Measurements from ENCODE around the gene KRTAP4-16.
"Not testable (repeated sequence)": the region's sequence is repeated elsewhere in the genome, so short reads cannot be mapped to it uniquely, and the experiment has no call there.

Gene KRTAP4-16

DNA sequence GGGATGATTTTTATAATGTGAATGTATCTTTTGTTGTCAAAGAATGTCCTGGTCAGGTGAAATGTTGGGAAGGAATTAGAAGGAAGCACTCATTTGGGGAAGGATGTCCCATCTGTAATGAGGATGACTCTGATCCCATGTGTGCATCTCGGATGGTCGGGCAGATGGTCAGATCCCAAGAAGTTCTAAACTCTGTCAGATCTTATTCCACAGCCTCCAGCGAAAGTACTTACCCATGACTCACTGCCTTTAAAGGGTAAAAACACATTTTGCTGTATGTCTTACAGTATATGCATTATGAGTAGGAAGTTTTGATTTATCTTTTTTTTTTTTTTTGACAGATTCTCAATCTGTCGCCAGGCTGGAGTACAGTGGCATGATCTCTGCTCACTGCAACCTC lies 16.7 kb upstream of the KRTAP4-16 start:
- DNase-seq: no peak

DNA sequence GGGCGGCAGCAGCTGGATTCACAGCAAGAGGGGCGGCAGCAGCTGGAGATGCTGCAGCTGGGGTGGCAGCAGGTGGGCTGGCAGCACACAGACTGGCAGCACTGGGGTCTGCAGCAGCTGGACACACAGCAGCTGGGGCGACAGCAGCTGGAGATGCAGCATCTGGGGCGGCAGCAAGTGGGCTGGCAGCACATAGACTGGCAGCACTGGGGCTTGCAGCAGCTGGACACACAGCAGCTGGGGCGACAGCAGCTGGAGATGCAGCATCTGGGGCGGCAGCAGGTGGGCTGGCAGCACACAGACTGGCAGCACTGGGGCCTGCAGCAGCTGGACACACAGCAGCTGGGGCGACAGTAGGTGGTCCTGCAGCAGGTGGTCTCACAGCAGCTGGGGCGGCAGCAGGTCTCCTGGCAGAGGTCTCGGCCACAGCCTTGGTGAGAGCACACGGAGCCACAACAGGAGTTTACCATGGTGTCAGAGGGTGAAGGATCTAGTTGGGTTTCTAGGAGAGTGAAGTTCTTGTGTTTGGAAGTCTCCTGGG lies 15.9 kb upstream of the KRTAP4-16 start, which contains the start of gene KRTAP4-11:
KRTAP4-11 (minus strand) TSS at position 528 of the 541 bp plus-strand sequence; CDS start at position 470, 58 bp downstream.
- DNase-seq: not testable (repeated sequence)

DNA sequence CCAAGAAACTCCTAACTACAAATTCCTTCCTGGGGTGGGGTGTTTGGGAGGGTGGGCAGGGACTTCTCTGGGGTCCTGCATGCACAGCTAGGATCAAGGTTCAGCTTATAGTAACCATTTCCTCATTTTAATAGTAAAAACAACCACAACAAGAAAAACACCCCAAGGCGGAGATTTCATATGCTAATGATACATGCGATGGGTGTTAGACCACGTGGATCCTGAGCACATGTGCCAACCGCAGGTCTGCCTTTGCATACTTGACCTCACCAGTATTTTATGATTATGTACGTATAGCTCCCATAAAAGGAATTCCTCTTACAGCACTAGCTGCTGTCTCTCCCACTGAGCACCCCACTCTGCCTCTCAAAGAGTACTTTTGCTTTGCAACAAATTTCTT lies 14.3 kb upstream of the KRTAP4-16 start:
- no peak for DNase-seq

DNA sequence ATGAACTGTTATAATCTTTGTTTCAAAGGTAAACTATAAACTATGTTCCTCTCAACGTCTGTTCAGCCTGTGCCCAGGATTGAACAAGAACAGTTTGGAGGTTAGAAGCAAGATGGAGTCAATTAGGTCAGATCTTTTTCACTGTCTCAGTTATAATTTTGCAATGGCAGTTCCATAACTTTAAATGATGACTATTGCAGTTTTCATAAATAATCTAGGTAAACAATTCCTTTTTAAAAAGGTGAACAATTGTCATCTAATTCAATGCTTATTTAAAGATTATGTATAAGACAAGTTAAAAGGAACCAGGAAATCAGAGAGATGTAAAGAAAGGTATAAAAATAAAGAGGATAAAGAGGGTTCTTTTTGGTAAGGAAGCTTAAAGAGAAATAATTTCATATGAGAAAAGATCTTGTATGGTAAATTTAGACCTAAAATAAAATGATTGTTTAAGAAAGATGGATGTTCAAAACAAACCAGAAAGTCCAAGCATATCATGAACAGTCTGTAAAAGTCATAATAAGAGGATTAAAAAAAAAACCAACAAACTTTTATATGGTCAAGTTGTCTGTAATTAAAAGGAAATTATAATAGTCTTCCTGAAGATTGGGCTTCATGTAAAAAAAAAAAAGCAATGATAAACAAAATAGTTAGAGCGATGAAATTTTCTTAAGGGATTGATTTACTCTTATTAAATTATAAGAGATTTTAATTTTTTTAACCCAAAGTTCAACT lies 9.3 kb upstream of the KRTAP4-16 start:
- DNase-seq: no peak

DNA sequence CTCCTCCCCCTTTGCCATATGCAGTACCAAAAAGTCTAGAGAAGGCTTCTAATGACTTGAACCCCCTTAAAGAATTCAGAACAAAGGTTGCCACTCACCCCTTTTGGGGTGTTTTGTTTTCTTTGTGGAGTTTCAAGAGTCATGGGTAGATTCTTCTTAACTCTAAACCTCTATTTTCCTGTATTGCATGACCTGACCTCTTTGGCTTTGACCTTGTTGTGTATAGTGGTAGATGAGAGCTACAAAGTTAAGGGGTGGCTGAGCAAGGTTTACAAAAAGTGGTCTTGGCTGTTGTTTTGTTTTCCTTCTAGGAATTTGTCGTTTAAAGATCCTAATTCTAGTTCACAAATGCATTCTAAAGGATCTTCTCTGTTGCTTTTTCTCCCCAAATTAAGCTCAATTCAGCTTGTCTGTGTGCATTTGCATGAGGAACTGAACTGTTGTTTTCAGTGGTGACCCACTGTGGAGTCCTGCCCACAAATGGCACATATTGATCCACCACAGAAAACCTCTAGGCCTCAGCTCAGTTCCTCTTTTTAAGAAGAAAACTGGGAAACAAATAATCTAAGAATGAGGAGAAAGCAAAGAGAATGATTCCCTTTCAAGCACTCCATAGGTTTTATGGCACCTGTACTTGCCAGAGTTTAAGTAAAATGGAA lies 6.8 kb upstream of the KRTAP4-16 start:
- not testable (repeated sequence) for DNase-seq

DNA sequence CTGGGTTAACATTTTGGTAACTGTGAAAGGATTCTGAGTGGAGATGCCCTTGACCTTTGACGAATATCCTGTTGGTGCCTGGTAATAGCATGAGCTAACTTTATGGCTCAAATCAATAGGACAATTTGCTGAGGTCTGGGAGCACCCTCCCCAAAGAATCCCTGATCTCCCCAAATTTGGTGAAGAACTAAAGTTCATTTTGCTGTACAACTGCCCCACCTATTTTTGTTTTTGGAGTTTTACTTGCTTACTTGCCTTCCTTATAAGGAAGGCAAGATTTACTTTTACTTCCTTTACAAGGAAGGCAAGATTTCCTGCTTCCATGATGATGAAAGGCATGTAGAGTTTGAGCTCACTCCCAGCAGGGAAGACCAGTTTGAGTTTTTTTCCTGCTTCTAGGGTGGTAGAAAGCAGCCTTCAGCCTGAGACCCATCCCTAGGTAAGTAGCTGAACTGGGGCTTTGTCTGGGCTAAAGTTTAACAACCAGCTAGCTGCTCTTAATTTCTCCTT lies 6.0 kb upstream of the KRTAP4-16 start:
- no peak for DNase-seq

DNA sequence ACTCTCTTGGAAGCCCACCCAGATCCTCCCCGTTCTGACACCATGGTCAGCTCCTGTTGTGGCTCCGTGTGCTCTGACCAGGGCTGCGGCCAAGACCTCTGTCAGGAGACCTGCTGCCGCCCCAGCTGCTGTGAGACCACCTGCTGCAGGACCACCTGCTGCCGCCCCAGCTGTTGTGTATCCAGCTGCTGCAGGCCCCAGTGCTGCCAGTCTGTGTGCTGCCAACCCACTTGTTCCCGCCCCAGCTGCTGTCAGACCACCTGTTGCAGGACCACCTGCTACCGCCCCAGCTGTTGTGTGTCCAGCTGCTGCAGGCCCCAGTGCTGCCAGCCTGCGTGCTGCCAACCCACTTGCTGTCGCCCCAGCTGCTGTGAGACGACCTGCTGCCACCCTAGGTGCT lies 3.3 kb upstream of the KRTAP4-16 start, which contains the start of gene KRTAP4-9:
KRTAP4-9 (plus strand) TSS at position 43 of the 400 bp plus-strand sequence; CDS start at position 43, 0 bp downstream.
- DNase-seq: not testable (repeated sequence)

DNA sequence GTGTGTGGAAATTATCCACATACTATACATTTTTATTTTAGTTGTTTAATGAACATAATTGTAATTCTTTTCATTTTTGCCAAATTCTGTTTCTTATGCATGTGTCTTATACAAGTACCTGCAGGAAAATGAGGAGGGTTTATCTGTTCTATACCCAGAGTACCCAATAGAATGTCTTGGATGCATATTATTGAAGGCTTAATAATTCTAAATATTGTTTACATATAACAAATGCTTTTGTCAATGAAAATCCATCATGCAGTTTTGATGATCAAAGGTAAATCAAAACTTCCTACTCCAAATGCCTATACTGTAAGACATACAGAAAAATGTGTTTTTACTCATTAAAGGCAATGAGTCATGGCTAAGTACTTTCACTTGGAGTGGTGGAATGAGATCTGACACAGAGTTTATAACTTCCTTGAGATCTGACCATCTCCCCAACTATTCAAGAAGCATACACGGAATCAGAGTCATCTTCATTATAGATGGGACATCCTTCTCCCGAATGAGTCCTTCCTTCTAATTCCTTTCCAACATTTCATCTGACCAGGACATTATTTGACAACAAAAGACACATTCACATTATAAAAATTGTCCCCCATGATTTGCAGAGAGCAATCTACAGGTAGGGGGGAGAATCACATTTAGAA lies 2.5 kb upstream of the KRTAP4-16 start:
- not testable (repeated sequence) for DNase-seq

DNA sequence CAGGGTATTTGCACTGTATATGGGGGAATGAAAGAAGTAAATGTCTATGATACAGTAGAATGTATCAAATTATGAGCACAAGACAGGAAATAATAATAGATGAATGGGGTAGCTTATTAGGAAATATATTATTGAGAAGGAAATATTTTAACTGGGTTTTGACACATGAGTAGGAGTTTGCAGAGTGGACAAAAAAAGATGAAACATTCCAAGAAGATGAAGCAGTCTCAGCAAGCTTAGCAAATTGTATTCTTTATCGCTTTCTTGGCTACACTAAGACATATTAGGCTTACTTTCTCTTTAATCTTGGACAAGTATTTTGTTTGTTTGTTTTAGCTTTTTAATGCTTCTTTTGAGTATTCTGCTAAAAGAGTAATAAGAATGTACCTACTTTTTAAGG lies 1.9 kb upstream of the KRTAP4-16 start:
- DNase-seq: no peak

DNA sequence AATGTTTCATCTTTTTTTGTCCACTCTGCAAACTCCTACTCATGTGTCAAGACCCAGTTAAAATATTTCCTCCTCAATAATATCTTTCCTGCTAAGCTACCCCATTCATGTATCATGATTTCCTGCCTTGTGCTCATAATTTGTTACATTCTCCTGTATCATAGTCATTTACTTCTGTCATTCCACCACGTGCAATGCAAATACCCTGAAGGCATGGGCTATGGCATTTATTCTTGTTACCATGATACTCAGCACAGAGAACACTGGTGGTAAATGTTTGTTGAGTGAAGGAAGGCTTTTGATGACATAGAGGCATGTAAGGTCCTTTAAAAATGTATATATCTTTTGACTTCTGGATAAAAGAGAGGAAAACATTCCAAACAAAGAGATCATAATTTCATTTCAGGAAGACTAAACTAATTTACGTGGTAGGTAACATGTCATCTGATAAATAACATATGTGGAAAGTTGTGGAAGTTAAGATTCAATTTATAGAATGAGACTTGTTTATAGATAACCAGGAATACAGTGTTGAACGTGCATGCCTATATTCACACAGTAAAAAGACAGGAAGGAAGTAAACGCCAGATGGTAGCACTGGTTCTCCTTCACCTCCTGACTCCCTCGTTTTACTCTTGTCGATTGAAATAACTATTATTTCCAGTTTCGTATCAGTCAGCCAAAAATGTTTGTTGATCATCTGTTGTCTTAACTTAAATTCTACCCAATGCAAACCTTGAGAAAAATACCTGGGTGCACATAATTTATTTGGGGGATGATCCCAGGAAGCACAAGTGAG lies 2.1 kb downstream of the KRTAP4-16 start:
- not testable (repeated sequence) for DNase-seq

DNA sequence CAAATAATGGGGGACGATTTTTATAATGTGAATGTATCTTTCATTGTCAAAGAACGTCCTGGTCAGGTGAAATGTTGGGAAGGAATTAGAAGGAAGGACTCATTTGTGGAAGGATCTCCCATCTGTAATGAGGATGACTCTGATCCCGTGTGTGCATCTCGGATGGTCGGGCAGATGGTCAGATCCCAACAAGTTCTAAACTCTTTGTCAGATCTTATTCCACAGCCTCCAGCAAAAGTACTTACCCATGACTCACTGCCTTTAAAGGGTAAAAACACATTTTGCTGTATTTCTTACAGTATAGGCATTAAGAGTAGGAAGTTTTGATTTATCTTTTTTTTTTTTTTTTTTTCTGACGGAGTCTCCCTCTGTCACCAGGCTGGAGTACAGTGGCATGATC lies 3.5 kb downstream of the KRTAP4-16 start:
- DNase-seq: no peak

DNA sequence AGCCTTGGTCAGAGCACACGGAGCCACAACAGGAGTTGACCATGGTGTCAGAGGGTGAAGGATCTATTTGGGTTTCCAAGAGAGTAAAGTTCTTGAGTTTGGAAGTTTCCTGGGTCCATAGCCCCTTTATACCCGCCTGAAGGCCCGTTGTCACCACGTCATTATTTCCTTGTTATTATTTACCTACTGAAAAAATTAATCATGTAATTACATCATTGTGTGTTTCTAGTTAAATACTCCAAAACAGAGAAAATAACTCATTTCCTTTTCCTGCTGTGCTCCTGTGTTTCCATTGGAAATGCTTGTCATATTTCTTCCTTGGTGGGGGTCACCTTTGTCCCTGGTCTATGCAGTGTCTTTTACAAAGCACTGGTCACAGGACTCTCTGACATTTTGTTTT lies 4.0 kb downstream of the KRTAP4-16 start, which contains the start of gene KRTAP4-8:
KRTAP4-8 (minus strand) TSS at position 101 of the 400 bp plus-strand sequence; CDS start at position 43, 58 bp downstream.
- no peak for DNase-seq

DNA sequence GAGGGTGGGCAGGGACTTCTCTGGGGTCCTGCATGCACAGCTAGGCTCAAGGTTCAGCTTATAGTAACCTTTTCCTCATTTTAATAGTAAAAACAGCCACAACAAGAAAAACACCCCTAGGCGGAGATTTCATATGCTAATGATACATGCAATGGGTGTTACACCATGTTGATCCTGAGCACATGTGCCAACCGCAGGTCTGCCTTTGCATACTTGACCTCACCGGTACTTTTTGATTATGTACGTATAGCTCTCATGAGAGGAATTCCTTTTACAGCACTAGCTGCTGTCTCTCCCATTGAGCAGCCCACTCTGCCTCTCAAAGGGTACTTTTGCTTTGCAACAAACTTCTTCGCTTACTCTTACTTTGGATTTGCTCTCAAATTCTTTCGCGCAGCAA lies 6.0 kb downstream of the KRTAP4-16 start:
- no peak for DNase-seq

DNA sequence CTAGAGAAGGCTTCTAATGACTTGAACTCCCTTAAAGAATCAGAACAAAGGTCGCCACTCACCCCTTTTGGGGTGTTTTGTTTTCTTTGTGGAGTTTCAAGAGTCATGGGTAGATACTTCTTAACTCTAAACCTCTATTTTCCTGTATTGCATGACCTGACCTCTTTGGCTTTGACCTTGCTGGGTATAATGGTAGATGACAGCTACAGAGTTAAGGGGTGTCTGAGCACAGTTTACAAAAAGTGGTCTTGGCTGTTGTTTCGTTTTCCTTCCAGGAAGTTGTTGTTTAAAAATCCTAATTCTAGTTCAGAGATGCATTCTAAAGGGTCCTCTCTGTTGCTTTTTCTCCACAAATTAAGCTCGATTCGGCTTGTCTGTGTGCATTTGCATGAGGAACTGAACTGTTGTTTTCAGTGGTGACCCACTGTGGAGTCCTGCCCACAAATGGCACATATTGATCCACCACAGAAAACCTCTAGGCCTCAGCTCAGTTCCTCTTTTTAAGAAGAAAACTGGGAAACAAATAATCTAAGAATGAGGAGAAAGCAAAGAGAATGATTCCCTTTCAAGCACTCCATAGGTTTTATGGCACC lies 13.2 kb downstream of the KRTAP4-16 start:
- not testable (repeated sequence) for DNase-seq

DNA sequence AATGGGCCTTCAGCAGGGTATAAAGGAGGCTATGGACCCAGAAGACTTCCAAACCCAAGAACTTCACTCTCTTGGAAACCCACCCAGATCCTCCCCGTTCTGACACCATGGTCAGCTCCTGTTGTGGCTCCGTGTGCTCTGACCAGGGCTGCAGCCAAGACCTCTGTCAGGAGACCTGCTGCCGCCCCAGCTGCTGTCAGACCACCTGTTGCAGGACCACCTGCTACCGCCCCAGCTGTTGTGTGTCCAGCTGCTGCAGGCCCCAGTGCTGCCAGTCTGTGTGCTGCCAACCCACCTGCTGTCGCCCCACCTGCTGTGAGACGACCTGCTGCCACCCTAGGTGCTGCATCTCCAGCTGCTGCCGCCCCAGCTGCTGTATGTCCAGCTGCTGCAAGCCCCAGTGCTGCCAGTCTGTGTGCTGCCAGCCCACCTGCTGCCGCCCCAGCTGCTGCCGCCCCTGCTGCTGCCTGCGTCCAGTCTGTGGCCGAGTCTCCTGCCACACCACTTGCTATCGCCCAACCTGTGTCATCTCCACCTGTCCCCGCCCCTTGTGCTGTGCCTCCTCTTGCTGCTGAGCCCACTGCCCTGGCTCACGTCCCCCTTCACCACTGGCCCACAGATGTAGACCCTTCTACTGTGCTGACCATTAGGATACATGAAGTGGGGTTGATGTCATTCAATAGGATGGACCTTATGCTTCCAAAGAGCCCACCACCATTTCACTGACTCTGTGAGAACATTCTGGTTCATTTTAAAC lies 17.7 kb downstream of the KRTAP4-16 start, which contains the start of gene KRTAP4-7:
KRTAP4-7 (plus strand) TSS at position 51 of the 757 bp plus-strand sequence; CDS start at position 108, 57 bp downstream.
- DNase-seq: not testable (repeated sequence)

DNA sequence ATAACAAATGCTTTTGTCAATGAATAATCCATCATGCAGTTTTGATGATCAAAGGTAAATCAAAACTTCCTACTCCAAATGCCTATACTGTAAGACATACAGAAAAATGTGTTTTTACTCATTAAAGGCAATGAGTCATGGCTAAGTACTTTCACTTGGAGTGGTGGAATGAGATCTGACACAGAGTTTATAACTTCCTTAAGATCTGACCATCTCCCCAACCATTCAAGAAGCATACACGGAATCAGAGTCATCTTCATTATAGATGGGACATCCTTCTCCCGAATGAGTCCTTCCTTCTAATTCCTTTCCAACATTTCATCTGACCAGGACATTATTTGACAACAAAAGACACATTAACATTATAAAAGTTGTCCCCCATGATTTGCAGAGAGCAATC lies 18.6 kb downstream of the KRTAP4-16 start:
- DNase-seq: not testable (repeated sequence)

DNA sequence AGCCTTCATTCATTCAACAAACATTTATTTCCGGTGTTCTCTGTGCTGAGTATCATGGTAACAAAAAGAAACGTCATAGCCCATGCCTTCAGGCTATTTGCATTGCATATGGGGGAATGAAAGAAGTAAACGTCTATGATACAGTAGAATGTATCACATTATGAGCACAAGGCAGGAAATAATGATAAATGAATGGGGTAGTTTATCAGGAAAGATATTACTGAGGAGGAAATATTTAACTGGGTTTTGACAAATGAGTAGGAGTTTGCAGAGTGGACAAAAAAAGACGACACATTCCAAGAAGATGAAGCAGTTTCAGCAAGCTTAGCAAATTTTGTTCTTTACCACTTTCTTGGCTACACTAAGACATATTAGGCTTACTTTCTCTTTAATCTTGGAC lies 19.4 kb downstream of the KRTAP4-16 start:
- no peak for DNase-seq

DNA sequence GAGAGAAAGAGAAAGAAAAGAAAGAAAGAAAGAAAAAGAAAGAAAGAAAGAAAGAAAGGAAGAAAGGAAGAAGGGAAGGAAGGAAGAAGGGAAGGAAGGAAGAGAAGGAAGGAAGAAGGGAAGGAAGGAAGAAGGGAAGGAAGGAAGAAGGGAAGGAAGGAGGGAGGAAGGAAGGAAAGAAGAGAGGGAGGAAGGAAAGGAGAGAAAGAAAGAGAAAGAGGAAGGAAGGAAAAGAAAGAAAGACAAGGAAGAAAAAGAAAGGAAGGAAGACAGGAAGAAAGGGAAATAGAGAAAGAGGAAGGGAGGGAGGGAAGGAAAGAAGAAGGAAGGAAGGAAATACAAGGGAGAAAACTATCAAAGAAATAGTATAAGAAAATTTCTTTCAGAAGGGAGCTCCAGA lies 25.2 kb downstream of the KRTAP4-16 start:
- DNase-seq: no peak

DNA sequence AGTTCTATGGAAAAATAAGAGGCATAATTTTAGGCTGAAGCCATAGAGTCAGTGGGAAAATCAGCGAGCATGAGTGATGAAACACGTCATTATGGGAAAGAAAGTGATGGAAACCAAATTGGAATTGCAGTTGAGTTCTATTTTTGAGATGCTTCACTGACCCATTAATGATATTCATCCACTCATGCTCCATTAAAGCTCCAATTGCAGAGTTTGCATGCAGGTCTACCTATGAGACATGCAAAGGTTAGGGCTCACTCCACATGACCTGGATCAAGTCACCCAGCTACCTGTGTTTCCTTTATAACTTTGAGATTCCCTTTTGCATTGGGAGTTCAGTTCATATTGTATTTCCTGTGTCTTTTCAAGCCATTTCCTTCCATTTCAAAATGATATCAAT lies 28.3 kb downstream of the KRTAP4-16 start:
- DNase-seq: no peak

DNA sequence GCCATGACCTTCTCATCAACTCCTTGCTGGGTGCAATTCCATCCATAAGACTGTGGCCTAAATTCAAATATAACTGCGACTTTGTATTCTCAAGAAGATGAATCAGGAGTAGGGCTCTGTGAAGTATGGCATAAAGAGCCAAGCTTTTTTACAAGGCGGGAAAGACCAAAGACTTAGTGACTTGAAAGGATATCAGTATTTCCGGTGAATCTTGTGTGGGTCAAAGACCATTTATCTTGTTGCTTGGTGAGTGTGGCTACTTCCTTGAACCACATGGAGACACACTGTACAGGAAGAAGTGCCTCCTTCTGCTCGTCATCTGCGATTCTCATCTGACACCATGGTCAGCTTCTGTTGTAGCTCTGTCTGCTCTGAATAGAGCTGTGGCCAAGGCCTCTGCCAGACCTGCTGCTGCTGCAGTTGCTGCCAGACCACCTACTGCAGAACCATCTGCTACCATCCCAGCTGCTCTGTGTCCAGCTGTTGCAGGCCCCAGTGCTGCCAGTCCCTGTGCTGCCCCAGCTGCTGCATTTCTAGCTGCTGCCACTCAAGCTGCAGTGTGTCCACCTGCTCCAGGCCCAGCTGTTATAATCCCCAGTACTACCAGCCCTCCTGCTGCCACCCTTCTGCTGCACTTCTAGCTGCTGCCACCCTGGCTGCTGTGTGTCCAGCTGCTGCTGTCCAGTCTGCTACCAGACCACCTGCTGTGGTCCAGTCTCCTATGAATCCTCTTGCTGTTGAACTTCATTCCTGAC lies 30.2 kb downstream of the KRTAP4-16 start:
- DNase-seq: no peak
